DND-41 (cell line): ENCODE data around the gene ALG9.

ENCODE experiments used
- ATAC-seq: fragments of 200-7000 bp; cut with Tn5 transposase; 3 replicates; pipeline ENCODE4 v1.9.1; 2021; ENCODE audit warnings: low read depth; ENCODE audit not compliant: insufficient read depth
- DNase-seq: peaks from one replicate; pipeline ENCODE4 v3.0.0-alpha.2; 2020
- H2AFZ ChIP-seq: 2 replicates; pipeline ENCODE4 v1.6.0; 2012; ENCODE audit warnings: low read depth, low read length
- H3K27ac ChIP-seq: 2 replicates; pipeline ENCODE4 v1.5.1; 2012; ENCODE audit warnings: low read length, inconsistent platforms
- H3K27me3 ChIP-seq: fragments of 200-600 bp; sonication (generic); 2 replicates; pipeline ENCODE4 v1.6.0; 2012; ENCODE audit warnings: low read length, mild to moderate bottlenecking, inconsistent platforms; ENCODE audit not compliant: insufficient read depth, poor library complexity
- H3K36me3 ChIP-seq: 2 replicates; pipeline ENCODE4 v1.5.1; 2012; ENCODE audit warnings: low read length, inconsistent platforms; ENCODE audit not compliant: insufficient read depth
- H3K4me1 ChIP-seq: 2 replicates; pipeline ENCODE4 v1.5.1; 2012; ENCODE audit warnings: mild to moderate bottlenecking, low read length; ENCODE audit not compliant: insufficient read depth
- H3K4me2 ChIP-seq: 2 replicates; pipeline ENCODE4 v1.6.0; 2012; ENCODE audit warnings: mild to moderate bottlenecking, moderate library complexity, low read length, inconsistent platforms; ENCODE audit not compliant: insufficient read depth
- H3K4me3 ChIP-seq, 2 experiments: fragments of 200-600 bp in 1 of 2; shearing (Covaris generic) in 1 of 2; 2 replicates each; pipeline ENCODE4 v1.5.1; 2012 to 2016; ENCODE audit warnings: inconsistent platforms in 2 of 2, low read length in 2 of 2, mild to moderate bottlenecking in 2 of 2, low read depth in 1 of 2, moderate library complexity in 1 of 2
- H3K79me2 ChIP-seq: 2 replicates; pipeline ENCODE4 v1.6.0; 2012; ENCODE audit warnings: low read length, inconsistent platforms; ENCODE audit not compliant: insufficient read depth
- H3K9ac ChIP-seq: 2 replicates; pipeline ENCODE4 v1.6.0; 2012; ENCODE audit warnings: low read depth, mild to moderate bottlenecking, inconsistent platforms, low read length, moderate library complexity
- H3K9me3 ChIP-seq: 2 replicates; pipeline ENCODE4 v1.5.1; 2012; ENCODE audit warnings: low read length, moderate library complexity, mild to moderate bottlenecking, inconsistent platforms; ENCODE audit not compliant: insufficient read depth, severe bottlenecking
- H4K20me1 ChIP-seq: 2 replicates; pipeline ENCODE4 v1.6.0; 2012; ENCODE audit warnings: low read length; ENCODE audit not compliant: insufficient read depth
- CTCF ChIP-seq: IDR thresholded peaks from 2 replicates; pipeline ENCODE4 v1.5.1; 2012; ENCODE audit warnings: borderline replicate concordance, low read length, moderate library complexity, mild to moderate bottlenecking; ENCODE audit not compliant: poor library complexity, severe bottlenecking; ENCODE audit errors: extremely low read depth
- EZH2 ChIP-seq: IDR thresholded peaks from 3 replicates; pipeline ENCODE4 v1.6.1; 2012; ENCODE audit warnings: borderline replicate concordance, low read depth, mild to moderate bottlenecking, moderate library complexity, low read length, inconsistent platforms; ENCODE audit not compliant: severe bottlenecking

ALG9 gene

DNA sequence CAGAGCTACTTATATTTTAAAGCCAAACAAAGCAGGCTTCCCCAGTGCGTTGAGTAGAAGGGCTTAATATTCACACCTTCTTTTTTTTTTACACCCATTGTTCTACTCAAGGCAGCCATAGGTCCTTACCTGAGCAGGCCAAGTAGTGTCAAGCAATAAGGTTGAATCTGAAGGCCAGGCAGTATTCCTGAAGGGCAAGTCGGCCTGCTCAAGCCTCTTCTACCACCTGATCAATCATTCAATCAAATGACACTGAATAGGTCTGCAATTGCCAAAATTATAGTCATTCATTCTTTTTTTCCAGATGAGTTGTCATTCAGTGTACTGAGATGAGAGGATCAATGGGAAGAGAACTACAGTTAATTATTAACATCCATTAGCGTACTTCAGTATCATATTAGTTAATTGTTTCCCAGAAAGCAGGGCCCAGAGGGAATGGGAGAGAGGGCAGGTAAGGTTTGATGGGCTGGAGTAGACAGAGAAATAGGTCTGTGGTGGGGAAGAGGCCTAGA is 93.3 kb downstream of the ALG9 start:
- no peak for ATAC-seq
- Histone ChIP-seq H3K4me2 (no peak overlapping the region), H3K4me3 (no peak overlapping the region), H2AFZ (no peak overlapping the region), H3K9ac (no peak overlapping the region), H3K27ac (no peak overlapping the region), H3K27me3 (no peaks in the 10 kb centered on the region), H3K9me3 (no peaks in the 10 kb centered on the region), H3K79me2 (no peaks in the 10 kb centered on the region), H3K36me3 (no peaks in the 10 kb centered on the region; the same call in 1 of the 2 replicates), H3K4me1 (no peaks in the 10 kb centered on the region), H4K20me1 (no peaks in the 10 kb centered on the region)
- DNase-seq: no peak
- TF ChIP-seq CTCF (no peak), EZH2 (no peak)

- H3K9me3 ChIP-seq: no peaks in the 10 kb centered on the region
- peak; percentile 32 for DNase-seq
- H3K4me3 ChIP-seq: no peak overlapping the region
- H4K20me1 ChIP-seq: no peaks in the 10 kb centered on the region
- H2AFZ ChIP-seq: no peak overlapping the region
- no peaks in the 10 kb centered on the region for H3K79me2 ChIP-seq
- peak; percentile 99 for ATAC-seq
- no peaks in the 10 kb centered on the region for H3K27me3 ChIP-seq
- no peak overlapping the region for H3K4me2 ChIP-seq
- H3K27ac ChIP-seq: no peak overlapping the region
- no peaks in the 10 kb centered on the region for H3K36me3 ChIP-seq
- H3K4me1 ChIP-seq: no peaks in the 10 kb centered on the region
- peak; percentile 85 for TF ChIP-seq CTCF
- TF ChIP-seq EZH2: no peak
- H3K9ac ChIP-seq: no peak overlapping the region
These were observed 94.0 kb downstream of the ALG9 start for GRCh38 chr11:111777094-111778046.

- no peaks in the 10 kb centered on the region for H3K36me3 ChIP-seq
- H2AFZ ChIP-seq: no peak overlapping the region
- H3K79me2 ChIP-seq: no peaks in the 10 kb centered on the region
- H3K4me2 ChIP-seq: no peak overlapping the region
- TF ChIP-seq EZH2 (no peak), CTCF (no peak)
- no peaks in the 10 kb centered on the region for H4K20me1 ChIP-seq
- no peaks in the 10 kb centered on the region for H3K9me3 ChIP-seq
- no peaks in the 10 kb centered on the region for H3K27me3 ChIP-seq
- no peak overlapping the region for H3K27ac ChIP-seq
- no peak for ATAC-seq
- H3K4me3 ChIP-seq: no peak overlapping the region
- DNase-seq: no peak
- no peak overlapping the region for H3K9ac ChIP-seq
- no peaks in the 10 kb centered on the region for H3K4me1 ChIP-seq
These were observed 94.8 kb downstream of the ALG9 start for GRCh38 chr11:111776398-111777093.
